CD14-positive monocyte (primary cell): ENCODE results near the gene JAG2. TPM values are rescaled to one million over a fixed set of nuclear protein-coding genes. Genes with fewer than 3 reads are reported as not detected.

Experiments used
- DNase-seq, 3 donors: peaks; one replicate each; pipeline ENCODE4 v3.0.0-alpha.2; 2011 to 2022
- H2AFZ ChIP-seq: 2 replicates; pipeline ENCODE4 v1.6.0; 2012; ENCODE audit warnings: mild to moderate bottlenecking, low read depth, low read length, inconsistent platforms; ENCODE audit not compliant: insufficient read depth, poor library complexity, severe bottlenecking
- H3K27ac ChIP-seq, 2 donors: 1 replicate in 1 of 2; 2 replicates in 1 of 2; pipeline ENCODE4 v1.5.1; 2012 to 2013; ENCODE audit warnings: low read length in 2 of 2, control low read depth in 1 of 2, inconsistent platforms in 1 of 2, low read depth in 1 of 2, mild to moderate bottlenecking in 1 of 2
- H3K27me3 ChIP-seq, 2 donors: one replicate each; pipeline versions ENCODE4 v1.6.0 to v1.6.1; 2011 to 2013; ENCODE audit warnings: low read length in 2 of 2; ENCODE audit not compliant: control insufficient read depth in 2 of 2, insufficient read depth in 2 of 2
- H3K36me3 ChIP-seq, 2 donors: replicated peaks in 1 of 2; 1 replicate in 1 of 2; 2 replicates in 1 of 2; pipeline versions ENCODE4 v1.5.1 to v1.6.1; 2012 to 2013; ENCODE audit warnings: low read length in 2 of 2, control low read depth in 1 of 2, inconsistent platforms in 1 of 2, mild to moderate bottlenecking in 1 of 2; ENCODE audit not compliant: insufficient read depth in 2 of 2, control insufficient read depth in 1 of 2
- H3K4me1 ChIP-seq, 2 donors: 1 replicate in 1 of 2; 2 replicates in 1 of 2; pipeline versions ENCODE4 v1.5.1 to v1.6.1; 2012 to 2013; ENCODE audit warnings: low read length in 2 of 2, control low read depth in 1 of 2, inconsistent platforms in 1 of 2, mild to moderate bottlenecking in 1 of 2, moderate library complexity in 1 of 2; ENCODE audit not compliant: insufficient read depth in 2 of 2, control insufficient read depth in 1 of 2
- H3K4me2 ChIP-seq: replicated peaks from 2 replicates; pipeline ENCODE3; 2012; ENCODE audit warnings: low read length, moderate library complexity, mild to moderate bottlenecking; ENCODE audit not compliant: poor library complexity, severe bottlenecking; ENCODE audit errors: extremely low read depth
- H3K4me3 ChIP-seq, 3 experiments: fragments of 200-600 bp in 1 of 3; sonication (generic) in 1 of 3; replicated peaks in 1 of 3; 1 replicate in 2 of 3; 2 replicates in 1 of 3; pipeline ENCODE4 v1.5.1; 2011 to 2013; ENCODE audit warnings: low read length in 3 of 3, mild to moderate bottlenecking in 3 of 3, control low read depth in 2 of 3, low read depth in 2 of 3, inconsistent platforms in 1 of 3, moderate library complexity in 1 of 3
- H3K79me2 ChIP-seq: 2 replicates; pipeline ENCODE4 v1.6.0; 2012; ENCODE audit warnings: mild to moderate bottlenecking, control low read depth, inconsistent platforms, low read length, moderate library complexity; ENCODE audit not compliant: insufficient read depth
- H3K9ac ChIP-seq: 2 replicates; pipeline ENCODE4 v1.6.0; 2017; ENCODE audit warnings: low read length, mild to moderate bottlenecking; ENCODE audit not compliant: insufficient read depth, poor library complexity, severe bottlenecking
- H3K9me3 ChIP-seq, 2 donors: replicated peaks in 1 of 2; 1 replicate in 1 of 2; 2 replicates in 1 of 2; pipeline versions ENCODE4 v1.5.1 to v1.6.1; 2012 to 2013; ENCODE audit warnings: low read length in 2 of 2, control low read depth in 1 of 2; ENCODE audit not compliant: control insufficient read depth in 1 of 2, insufficient read depth in 1 of 2
- H4K20me1 ChIP-seq: 2 replicates; pipeline ENCODE4 v1.6.0; 2012; ENCODE audit warnings: mild to moderate bottlenecking, low read length, control low read depth, moderate library complexity; ENCODE audit not compliant: insufficient read depth
- H3K27ac Mint-ChIP-seq, 7 donors: one replicate each; pipeline ENCODE4 v1.8.0; 2020; ENCODE audit warnings: mild to moderate bottlenecking in 7 of 7, mixed read lengths in 7 of 7, moderate library complexity in 6 of 7, inconsistent platforms in 2 of 7
- H3K27me3 Mint-ChIP-seq, 3 donors: one replicate each; pipeline ENCODE4 v1.8.0; 2021 to 2022; ENCODE audit warnings: low read depth in 3 of 3, mild to moderate bottlenecking in 3 of 3, mixed read lengths in 3 of 3, moderate library complexity in 3 of 3, inconsistent platforms in 1 of 3
- H3K36me3 Mint-ChIP-seq, 2 donors: one replicate each; pipeline ENCODE4 v1.8.0; 2020; ENCODE audit warnings: mixed read lengths in 2 of 2, inconsistent platforms in 1 of 2, mild to moderate bottlenecking in 1 of 2
- H3K4me1 Mint-ChIP-seq: one replicate; pipeline ENCODE4 v1.8.0; 2020; ENCODE audit warnings: mild to moderate bottlenecking, mixed read lengths
- H3K4me3 Mint-ChIP-seq, 2 donors: one replicate each; pipeline ENCODE4 v1.8.0; 2020; ENCODE audit warnings: mild to moderate bottlenecking in 2 of 2, mixed read lengths in 2 of 2, moderate library complexity in 1 of 2
- H3K9me3 Mint-ChIP-seq, 7 donors: one replicate each; pipeline ENCODE4 v1.8.0; 2020 to 2022; ENCODE audit warnings: mixed read lengths in 7 of 7, mild to moderate bottlenecking in 6 of 7, moderate library complexity in 6 of 7, inconsistent platforms in 2 of 7
- CTCF ChIP-seq: fragments of 200-600 bp; IDR thresholded peaks from one replicate; pipeline ENCODE4 v1.8.0; 2022; ENCODE audit warnings: antibody characterized with exemption, mild to moderate bottlenecking
- WGBS: methylation state at CpG from one replicate; pipeline ENCODE4 v1.1.5; 2013; ENCODE audit warnings: missing lambda C conversion rate; ENCODE audit not compliant: insufficient coverage; 5-methylcytosine and 5-hydroxymethylcytosine counted together
- intact Hi-C, 2 donors: fragments of 100-400 bp; cut with micrococcal nuclease; formaldehyde crosslinking; loops; one replicate each; pipeline versions ENCODE4 v1.15.0 to v1.15.1; 2023
- polyA plus RNA-seq, 3 donors: library from polyadenylated mRNA; depleted of rRNA in 1 of 3; unstranded in 2 of 3; stranded (reverse) in 1 of 3; fragments of 300-500 nt in 2 of 3; fragments of >200 nt in 1 of 3; fragmentation: Illumina TruSeq in 2 of 3; gene quantifications; 1 replicate in 2 of 3; 2 replicates in 1 of 3; pipeline ENCODE4 v1.2.3, GENCODE V29; 2012 to 2021

JAG2 gene
- polyA plus RNA-seq, 3 donors, result 1.2 TPM; not detected in 2

- TF ChIP-seq CTCF, result no peak
- peak in 2 of 3 donors; percentile 7 to 44 for DNase-seq
- no peak overlapping the region for H3K27ac Mint-ChIP-seq
Measured at GRCh38 chr14:105192866-105193731, 24.5 kb upstream of the JAG2 start.

GRCh38 chr14:105187935-105188524 is 19.5 kb upstream of the JAG2 start:
- H3K4me1 Mint-ChIP-seq, result peaks cover 4% of the 10 kb centered on the region
- DNase-seq, result no peak
- Histone ChIP-seq H3K9ac (no peak overlapping the region), H3K27me3 (peaks cover 0 to 10% of the 10 kb centered on the region in 2 donors), H2AFZ (no peak overlapping the region), H3K27ac (no peak overlapping the region), H3K9me3 (peaks cover 4 to 10% of the 10 kb centered on the region in 2 donors), H3K4me1 (peaks cover 0 to 5% of the 10 kb centered on the region in 2 donors), H3K4me2 (no peak overlapping the region), H3K4me3 (no peak overlapping the region), H4K20me1 (no peaks in the 10 kb centered on the region), H3K79me2 (no peaks in the 10 kb centered on the region), H3K36me3 (no peaks in the 10 kb centered on the region)
- WGBS, result 73% methylated on average over 9 of the region's 14 CpGs
- intact Hi-C loops, result no loop called here
- H3K27me3 Mint-ChIP-seq, result peaks cover 16 to 51% (median 18%) of the 10 kb centered on the region in 3 donors
- H3K9me3 Mint-ChIP-seq, result peaks cover 5 to 13% (median 9%) of the 10 kb centered on the region in 7 donors
- H3K27ac Mint-ChIP-seq, result no peak overlapping the region
- no peaks in the 10 kb centered on the region for H3K36me3 Mint-ChIP-seq
- no peak for TF ChIP-seq CTCF
- H3K4me3 Mint-ChIP-seq, result no peak overlapping the region

More at GRCh38 chr14:105192866-105193731, 24.5 kb upstream of the JAG2 start:
- Mint-ChIP-seq H3K9me3 (peaks cover 2 to 8% (median 4%) of the 10 kb centered on the region in 7 donors), H3K36me3 (no peaks in the 10 kb centered on the region), H3K4me1 (peaks cover 7% of the 10 kb centered on the region), H3K4me3 (peak overlapping the region in 1 of 2 donors; percentile 42), H3K27me3 (peaks cover 47 to 77% (median 49%) of the 10 kb centered on the region in 3 donors)
- Histone ChIP-seq H3K79me2 (no peaks in the 10 kb centered on the region), H3K4me1 (peaks cover 0 to 12% of the 10 kb centered on the region in 2 donors), H4K20me1 (no peaks in the 10 kb centered on the region), H3K9me3 (peaks cover 5 to 6% of the 10 kb centered on the region in 2 donors), H3K27me3 (peaks cover 19 to 59% of the 10 kb centered on the region in 2 donors), H3K4me2 (peak overlapping the region; percentile 8), H2AFZ (no peak overlapping the region), H3K27ac (no peak overlapping the region), H3K9ac (no peak overlapping the region), H3K4me3 (no peak overlapping the region), H3K36me3 (no peaks in the 10 kb centered on the region)
- WGBS, result 10% methylated on average over 20 of the region's 29 CpGs
- intact Hi-C loops, result no loop called here
